GM12874 (cell line): ENCODE measurements around the gene LRFN2.

Source experiments
- TF ChIP-seq, protein P1 (sequence below): IDR thresholded peaks from 2 replicates; pipeline ENCODE4 v1.5.1; 2011; ENCODE audit warnings: low read depth, mild to moderate bottlenecking, control low read depth, low read length, moderate library complexity; ENCODE audit not compliant: insufficient read depth

The LRFN2 gene

DNA sequence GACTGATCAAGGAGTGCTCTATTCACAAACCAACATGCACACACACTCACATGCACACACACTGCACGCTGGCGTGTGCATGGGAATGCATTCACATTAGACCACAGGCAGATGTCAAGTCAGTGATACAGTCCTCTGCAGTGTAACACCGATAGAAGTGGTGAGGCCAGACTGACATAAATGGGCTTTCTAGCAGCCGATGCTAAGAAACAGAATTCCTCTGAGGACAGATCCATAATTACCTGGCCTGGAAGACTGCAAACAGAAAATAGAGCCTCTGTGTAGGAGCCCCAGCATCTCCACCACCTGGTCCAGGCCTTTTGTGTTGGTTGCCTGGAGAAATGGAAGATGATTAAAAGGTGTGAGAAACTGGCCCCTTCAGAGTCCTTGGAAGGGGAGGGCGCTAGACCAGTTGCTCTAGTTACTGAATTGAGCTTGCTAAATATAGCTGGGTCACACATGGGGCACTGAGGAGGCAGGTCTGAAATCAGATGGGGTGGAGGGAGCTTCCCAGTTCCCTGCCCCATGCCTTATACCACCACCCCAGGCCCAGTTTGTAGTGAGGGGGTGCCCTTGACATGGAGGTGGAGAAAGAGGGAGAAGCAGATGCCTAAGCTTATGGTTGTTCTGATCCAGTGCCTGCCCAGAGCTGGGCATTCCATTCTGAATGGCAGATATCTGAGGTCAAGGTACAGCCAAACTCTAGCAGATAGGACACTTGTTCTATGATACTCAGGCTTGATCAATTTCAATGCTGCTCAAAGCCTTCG lies 233.8 kb downstream of the LRFN2 start:
- TF ChIP-seq, protein P1, sequence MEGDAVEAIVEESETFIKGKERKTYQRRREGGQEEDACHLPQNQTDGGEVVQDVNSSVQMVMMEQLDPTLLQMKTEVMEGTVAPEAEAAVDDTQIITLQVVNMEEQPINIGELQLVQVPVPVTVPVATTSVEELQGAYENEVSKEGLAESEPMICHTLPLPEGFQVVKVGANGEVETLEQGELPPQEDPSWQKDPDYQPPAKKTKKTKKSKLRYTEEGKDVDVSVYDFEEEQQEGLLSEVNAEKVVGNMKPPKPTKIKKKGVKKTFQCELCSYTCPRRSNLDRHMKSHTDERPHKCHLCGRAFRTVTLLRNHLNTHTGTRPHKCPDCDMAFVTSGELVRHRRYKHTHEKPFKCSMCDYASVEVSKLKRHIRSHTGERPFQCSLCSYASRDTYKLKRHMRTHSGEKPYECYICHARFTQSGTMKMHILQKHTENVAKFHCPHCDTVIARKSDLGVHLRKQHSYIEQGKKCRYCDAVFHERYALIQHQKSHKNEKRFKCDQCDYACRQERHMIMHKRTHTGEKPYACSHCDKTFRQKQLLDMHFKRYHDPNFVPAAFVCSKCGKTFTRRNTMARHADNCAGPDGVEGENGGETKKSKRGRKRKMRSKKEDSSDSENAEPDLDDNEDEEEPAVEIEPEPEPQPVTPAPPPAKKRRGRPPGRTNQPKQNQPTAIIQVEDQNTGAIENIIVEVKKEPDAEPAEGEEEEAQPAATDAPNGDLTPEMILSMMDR, result no peak

DNA sequence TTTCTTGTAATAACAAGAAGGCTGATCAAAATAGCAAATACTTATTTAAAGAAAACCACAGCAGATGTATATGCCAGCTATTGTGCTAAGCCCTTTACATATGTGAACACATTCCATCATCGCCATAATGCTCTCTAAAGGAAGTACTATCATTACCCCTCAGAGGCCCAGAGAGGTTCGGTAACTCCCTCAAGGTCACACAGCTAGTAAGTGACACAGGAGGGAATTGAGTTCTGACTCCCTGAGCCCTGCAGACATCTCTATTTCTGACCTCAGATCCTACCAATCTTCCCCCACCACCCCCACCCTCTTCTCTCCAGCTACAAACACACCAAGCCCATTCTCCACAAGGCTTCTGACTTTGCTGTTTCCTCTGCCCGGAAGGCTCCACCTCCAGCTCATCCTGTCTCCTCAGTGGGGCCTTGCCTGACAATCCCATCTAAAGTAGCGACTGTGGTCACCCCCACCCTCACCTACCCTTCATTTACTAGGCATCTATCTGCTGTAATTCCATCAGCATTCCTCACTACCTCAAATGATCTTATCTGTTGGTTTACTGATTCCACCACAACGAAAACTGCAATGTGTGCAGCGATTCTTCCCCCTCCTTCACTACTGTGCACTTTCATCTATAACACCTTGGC lies 234.5 kb downstream of the LRFN2 start:
- TF ChIP-seq, protein P1, result no peak

DNA sequence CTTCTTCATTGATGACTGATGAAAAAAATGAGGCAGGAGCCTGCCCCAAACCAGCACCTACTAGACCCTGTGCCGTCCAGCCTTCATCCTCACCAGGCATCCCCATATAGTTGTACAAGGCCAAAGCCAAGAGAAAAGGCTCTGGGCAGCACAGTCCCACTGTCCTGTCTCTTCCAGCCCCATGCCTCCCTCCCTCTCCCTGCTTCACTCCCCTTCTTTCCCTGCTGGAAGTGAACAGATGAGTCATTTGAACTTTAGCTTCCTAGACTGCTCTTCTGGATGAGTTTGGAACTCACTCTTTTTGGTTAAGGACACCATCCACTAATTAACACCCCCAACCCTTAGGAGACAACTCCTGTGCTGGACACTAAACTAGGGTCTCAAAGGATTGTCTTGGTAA lies 235.2 kb downstream of the LRFN2 start:
- TF ChIP-seq, protein P1, result no peak

DNA sequence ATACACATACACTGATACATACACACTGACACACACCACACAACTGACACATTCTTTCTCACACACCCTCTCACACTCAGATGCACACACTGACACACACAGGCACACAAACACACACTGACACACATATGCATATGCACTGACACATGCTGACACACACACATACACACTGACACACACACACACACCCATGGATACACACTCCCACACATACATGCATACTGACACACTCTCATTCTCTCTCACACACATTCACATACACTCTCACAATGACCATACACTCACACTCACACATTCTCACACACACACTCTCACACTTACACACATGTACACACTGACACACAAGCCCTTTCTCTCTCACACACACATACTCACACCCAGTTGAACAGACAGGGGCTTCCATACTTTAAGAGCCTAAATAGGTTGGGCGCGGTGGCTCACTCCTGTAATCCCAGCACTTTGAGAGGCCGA lies 236.4 kb downstream of the LRFN2 start:
- TF ChIP-seq, protein P1, result no peak

DNA sequence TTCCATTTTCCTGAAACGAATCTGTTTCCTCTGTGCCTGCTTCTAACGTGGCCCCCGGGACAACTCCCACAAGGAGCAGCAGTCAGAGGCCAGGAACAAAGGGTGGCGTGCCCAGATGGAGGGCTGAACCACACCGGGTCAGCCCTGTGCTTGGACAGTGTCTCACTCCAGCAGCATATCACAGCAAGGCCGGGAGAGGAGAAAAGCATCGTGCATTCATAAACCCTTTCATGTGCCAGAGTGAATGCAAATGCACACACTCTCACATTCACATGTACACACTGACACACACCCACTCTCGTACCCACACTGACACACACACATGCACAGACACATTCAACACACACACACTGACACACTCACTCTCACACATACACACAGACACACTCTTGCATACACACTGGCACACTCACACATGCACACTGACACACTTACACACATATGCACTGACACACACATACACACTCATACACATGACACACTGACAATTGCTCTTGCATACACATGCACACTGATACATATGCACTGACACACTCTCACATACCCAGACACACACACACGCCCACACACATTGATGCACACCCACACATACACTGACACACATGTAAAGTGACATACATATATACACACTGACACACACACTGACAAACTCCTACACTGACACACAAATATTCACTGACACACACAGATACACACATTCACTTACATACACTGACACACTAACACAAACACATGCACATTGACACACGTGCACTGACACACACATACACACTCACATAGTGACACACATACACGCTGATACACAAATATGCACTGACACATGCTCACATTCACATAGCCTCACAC lies 237.0 kb downstream of the LRFN2 start:
- TF ChIP-seq, protein P1, result no peak

DNA sequence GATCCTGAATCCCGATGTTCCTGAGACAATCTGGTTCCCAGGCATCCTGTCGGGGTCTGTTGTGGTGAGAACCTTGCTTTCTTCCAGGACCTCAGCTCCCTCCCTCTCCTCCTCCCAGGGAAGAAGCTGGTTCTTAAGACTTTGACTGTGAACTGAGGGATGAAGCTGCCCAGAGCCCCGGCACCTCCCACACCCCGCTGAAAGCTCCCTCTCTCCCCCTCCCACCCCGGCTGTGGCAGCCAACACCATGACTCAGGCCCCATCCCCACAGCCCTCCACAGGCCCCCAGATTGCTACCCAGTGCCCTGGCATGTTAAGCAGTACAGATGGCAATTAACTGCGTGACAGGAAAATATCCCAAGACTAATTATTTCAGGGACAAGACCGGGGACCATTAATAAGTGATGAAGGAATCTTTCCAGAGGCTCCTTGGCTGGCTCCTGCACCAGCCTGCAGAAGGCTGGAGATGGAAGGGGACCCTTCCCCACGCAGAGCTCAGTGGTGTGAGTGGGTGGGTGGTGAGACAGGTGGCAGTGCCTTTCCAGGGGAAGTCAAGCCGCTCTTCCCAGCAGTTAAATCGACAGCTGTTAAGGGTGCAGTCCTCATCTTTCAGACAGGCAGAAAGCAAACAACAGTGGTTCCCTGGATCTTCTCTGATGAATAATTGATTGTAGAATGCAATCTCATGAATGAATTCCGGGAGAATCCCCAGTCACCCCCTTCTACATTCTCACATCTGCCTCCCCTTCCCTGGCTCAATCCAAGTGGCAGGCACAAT lies 237.9 kb downstream of the LRFN2 start:
- TF ChIP-seq, protein P1, result no peak
